ENCODE measurements around the gene REEP3. TPM values are rescaled to one million over a fixed set of nuclear protein-coding genes. Genes with fewer than 3 reads are reported as not detected.

REEP3 gene
- total and polyA plus RNA-seq, 2 of the 8 experiments (the other 6 are each of a cell fraction or from before 2014, with no cell fraction given) = 5.8 to 31.5 TPM

DNA sequence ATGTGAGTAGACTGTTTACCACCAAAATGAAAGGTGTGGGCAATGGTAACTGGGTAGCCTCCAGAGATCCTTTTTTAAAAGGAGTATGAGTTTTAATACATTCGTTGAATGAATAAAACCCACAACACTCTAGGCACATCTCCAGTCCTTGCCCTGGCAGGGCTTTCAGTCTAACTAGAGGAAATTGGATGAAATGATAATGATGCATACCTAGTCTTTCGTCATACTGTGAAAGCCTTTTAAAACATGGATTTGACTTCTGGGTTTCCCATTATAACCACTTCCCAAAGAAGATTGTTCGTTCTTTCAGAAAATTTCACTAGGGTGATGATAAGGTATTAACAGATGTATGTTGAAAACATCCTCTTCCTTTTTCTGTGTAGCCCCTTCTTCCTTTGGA is 110.8 kb downstream of the REEP3 start:
- Histone ChIP-seq H2AK5ac (ENCODE audit: low read depth, low read length) (no peak overlapping the region), H3K18ac (ENCODE audit: extremely low read depth, low read length) (no peak overlapping the region), H3K79me1 (ENCODE audit: low read depth, low read length) (no peaks in the 10 kb centered on the region), H3K9me3 (ENCODE audit: insufficient read depth in 2 of 2, low read depth in 1 of 2, low read length in 1 of 2) (no peaks in the 10 kb centered on the region), H2BK15ac (ENCODE audit: low read length) (no peak overlapping the region), H4K91ac (replicated peaks; ENCODE audit: insufficient read length, low read length) (no peak overlapping the region), H2BK20ac (ENCODE audit: low read length) (no peak overlapping the region), H2BK120ac (replicated peaks; ENCODE audit: low read depth, low read length) (no peak overlapping the region), H3K27me3 (replicated peaks in 1 of 4; ENCODE audit: control insufficient read depth in 3 of 4, extremely low read depth in 1 of 4, insufficient read depth in 3 of 4, low read length in 3 of 4) (no peaks in the 10 kb centered on the region), H2AFZ (ENCODE audit: low read length) (no peak overlapping the region), H3K9ac (replicated peaks in 1 of 4; ENCODE audit: extremely low read depth in 1 of 4, low read depth in 3 of 4, low read length in 3 of 4) (no peak overlapping the region), H3K14ac (ENCODE audit: insufficient read length) (no peak overlapping the region), H3K23me2 (ENCODE audit: low read depth, low read length) (peaks cover 9% of the 10 kb centered on the region; the same call in 1 of the 2 replicates), H3K56ac (replicated peaks; ENCODE audit: insufficient read length, low read depth, low read length) (no peak overlapping the region), H3K4ac (replicated peaks; ENCODE audit: insufficient read length, low read depth, low read length) (no peak overlapping the region), H3K4me1 (replicated peaks in 1 of 4; ENCODE audit: control insufficient read depth in 3 of 4, insufficient read depth in 4 of 4, low read length in 3 of 4) (peaks cover 11 to 16% (median 13%) of the 10 kb centered on the region in 4 experiments; a peak in 6 of 7 replicates), H3K4me3 (ENCODE audit: extremely low read depth in 1 of 4, insufficient read depth in 2 of 4, low read depth in 3 of 4, low read length in 4 of 4) (no peak overlapping the region), H3K23ac (ENCODE audit: insufficient read length) (no peak overlapping the region), H3K79me2 (ENCODE audit: control insufficient read depth in 1 of 2, insufficient read depth in 2 of 2, low read length in 2 of 2) (no peaks in the 10 kb centered on the region), H4K8ac (ENCODE audit: extremely low read depth, insufficient read depth, low read length) (no peak overlapping the region), H4K5ac (ENCODE audit: insufficient read length, low read depth, low read length) (no peak overlapping the region), H3K27ac (ENCODE audit: low read depth, low read length) (no peak overlapping the region), H3K36me3 (ENCODE audit: control insufficient read depth in 2 of 4, insufficient read depth in 4 of 4, low read length in 3 of 4) (no peaks in the 10 kb centered on the region), H2BK5ac (ENCODE audit: low read depth, low read length) (no peak overlapping the region), H4K20me1 (replicated peaks in 1 of 2; ENCODE audit: control insufficient read depth in 1 of 2, insufficient read depth in 2 of 2, low read length in 2 of 2) (no peaks in the 10 kb centered on the region), H2BK12ac (ENCODE audit: low read depth, low read length) (no peak overlapping the region), H3K4me2 (ENCODE audit: insufficient read depth in 1 of 2, low read depth in 2 of 2, low read length in 2 of 2) (no peak overlapping the region; a peak in 1 of 4 replicates)
- TF ChIP-seq RNF2 (IDR thresholded peaks at IDR 0.05; ENCODE audit: borderline replicate concordance, low read depth, low read length, missing control alignments, poor library complexity, severe bottlenecking) = no peak
- no peak for TF ChIP-seq FOSL1 (IDR thresholded peaks at IDR 0.05; ENCODE audit: insufficient read depth, low read depth, low read length)
- no peak for TF ChIP-seq POLR2A (IDR thresholded peaks at IDR 0.05; ENCODE audit: control extremely low read depth in 1 of 2, low read depth in 2 of 2, low read length in 2 of 2)
- no peak for TF ChIP-seq SP4 (IDR thresholded peaks at IDR 0.05; ENCODE audit: low read length)
- DNase-seq (ENCODE audit: low read depth in 1 of 2, low spot score in 2 of 2) = no peak
- FAIRE-seq = no peak
- POLR2A ChIA-PET (ENCODE audit: partially characterized antibody) = interaction anchor here (0.8 kb wide), 1 partner anchor 376 kb away, joined by 3 read pairs; no protein-coding TSS in a partner anchor
- WGBS, 2 experiments (ENCODE audit: extremely low coverage in 1 of 2, insufficient coverage in 1 of 2, insufficient read length in 1 of 2, insufficient replicate concordance in 2 of 2, low coverage in 1 of 2, low lambda C conversion rate in 2 of 2, missing lambda C conversion rate in 1 of 2) = 63% methylated on average over 3 of the region's 3 CpGs; no CpG with 5 or more reads in 1 of the 2 experiments
- CTCF ChIA-PET (ENCODE audit: partially characterized antibody) = interaction anchor here (0.6 to 5.2 kb wide), 8 partner anchors 33 to 1095 kb away, joined by 3 to 68 read pairs (median 4); no protein-coding TSS in a partner anchor

Data from H1 (cell line).